HPDE6-E6E7 (cell line): ENCODE results near the gene TP53I11.

Experiments used
- DNase-seq: peaks from one replicate; pipeline ENCODE4 v3.0.0; 2011; ENCODE audit warnings: missing footprints; ENCODE audit errors: extremely low spot score

TP53I11 gene

DNA sequence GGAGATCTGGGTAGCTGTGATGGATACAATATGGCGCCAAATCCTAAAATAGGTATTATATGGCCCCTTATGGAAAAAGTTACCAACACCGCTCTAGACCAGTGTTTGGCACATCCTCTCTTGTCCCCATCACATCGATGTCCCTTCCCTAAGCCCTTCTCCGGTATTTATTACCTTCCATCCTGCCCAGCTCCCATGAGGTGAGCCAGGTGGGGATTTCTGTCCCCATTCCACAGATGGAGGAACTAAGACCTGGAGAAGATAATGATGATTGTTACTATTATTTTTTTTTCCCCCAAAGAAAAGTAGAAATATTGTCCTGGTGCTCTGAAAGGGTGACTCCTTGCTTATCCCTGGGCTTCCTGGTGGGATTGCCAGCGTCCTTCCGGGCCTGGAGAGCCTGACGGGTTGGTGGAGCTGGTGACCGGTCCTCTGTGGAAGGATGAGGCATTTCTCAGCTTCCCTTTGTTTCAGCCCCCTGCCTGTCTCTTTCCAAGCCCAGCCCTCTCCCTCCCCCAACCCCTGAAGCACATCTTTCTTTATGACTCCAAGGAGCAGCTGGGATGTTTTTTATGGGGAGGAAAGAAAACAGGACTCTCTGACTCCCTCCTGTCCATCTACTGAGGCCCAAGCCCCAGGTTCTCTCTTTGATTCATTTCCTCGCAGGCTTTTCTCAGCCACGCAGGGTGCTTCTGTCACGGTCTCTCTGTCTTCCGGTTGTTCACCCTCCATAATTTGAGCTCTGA is 65.4 kb downstream of the TP53I11 start:
- no peak for DNase-seq

DNA sequence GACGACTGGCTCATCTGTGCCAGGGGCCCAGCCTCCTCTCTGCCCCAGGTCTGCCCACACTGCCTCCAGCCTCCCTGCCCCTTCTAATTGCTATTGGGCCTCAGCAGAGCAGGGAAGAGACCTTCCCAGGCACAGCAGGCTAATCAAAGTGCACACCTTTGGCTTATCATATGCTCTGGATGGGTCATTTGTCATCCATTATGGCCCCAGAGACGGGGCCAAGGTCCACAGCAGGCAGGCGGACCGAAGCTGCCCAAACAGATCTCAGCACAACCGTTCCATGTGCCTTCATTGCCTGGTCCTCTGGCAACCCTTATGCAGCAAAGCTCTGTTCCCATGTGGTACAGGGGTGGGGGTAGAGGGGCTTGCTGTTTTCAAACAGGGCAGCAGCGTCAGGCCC is 66.6 kb downstream of the TP53I11 start:
- DNase-seq = no peak

DNA sequence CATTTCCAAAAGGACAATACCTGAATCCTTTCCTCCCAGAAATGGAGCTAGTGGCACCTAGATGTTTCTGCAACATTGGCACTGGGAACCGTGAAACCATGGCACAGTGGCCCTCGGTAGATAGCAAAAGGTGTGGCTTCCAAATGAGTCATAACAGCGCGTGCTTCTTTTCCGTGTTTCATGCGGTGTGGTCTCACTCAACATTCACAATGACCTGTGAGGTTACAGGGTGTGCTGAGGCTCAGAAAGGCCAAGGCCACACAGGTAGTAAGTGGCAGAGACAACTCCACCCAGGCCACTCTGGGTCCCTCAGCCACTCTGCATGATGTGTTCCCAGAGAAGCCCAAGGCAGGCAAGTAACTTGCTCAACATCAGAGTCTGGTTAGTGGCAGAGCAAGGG is 67.4 kb downstream of the TP53I11 start:
- DNase-seq = peak; percentile 32
